Suprapubic skin (tissue), 4 donors: ENCODE data around the gene DENND4C. TPM values are rescaled to one million over a fixed set of nuclear protein-coding genes. Genes with fewer than 3 reads are reported as not detected.

Experiments
- DNase-seq, 2 donors: peaks; one replicate each; pipeline ENCODE4 v3.0.0-alpha.2; 2019; ENCODE audit warnings: low spot score in 2 of 2
- H3K27ac ChIP-seq: fragments of 200-600 bp; sonication (generic); one replicate; pipeline ENCODE4 v1.5.1; 2019
- H3K27me3 ChIP-seq: fragments of 200-600 bp; sonication (generic); one replicate; pipeline ENCODE4 v1.5.1; 2019
- H3K36me3 ChIP-seq: fragments of 200-600 bp; sonication (generic); one replicate; pipeline ENCODE4 v1.5.1; 2019
- H3K4me1 ChIP-seq: fragments of 200-600 bp; sonication (generic); one replicate; pipeline ENCODE4 v1.5.1; 2019
- H3K4me3 ChIP-seq: fragments of 200-600 bp; sonication (generic); one replicate; pipeline ENCODE4 v1.5.1; 2019; ENCODE audit warnings: mild to moderate bottlenecking
- H3K9me3 ChIP-seq: fragments of 200-600 bp; sonication (generic); one replicate; pipeline ENCODE4 v1.5.1; 2019
- CTCF ChIP-seq, 2 donors: fragments of 200-600 bp in 1 of 2; fragments of 450-650 bp in 1 of 2; sonication (generic) in 1 of 2; IDR thresholded peaks; one replicate each; pipeline ENCODE4 v1.5.1; 2016 to 2019; ENCODE audit warnings: antibody characterized with exemption in 2 of 2, mild to moderate bottlenecking in 1 of 2, moderate library complexity in 1 of 2
- EP300 ChIP-seq: sonication (generic); formaldehyde crosslinking; IDR thresholded peaks from one replicate; pipeline ENCODE4 v1.6.1; 2017; ENCODE audit warnings: antibody characterized with exemption
- POLR2A ChIP-seq, 2 donors: fragments of 450-650 bp; IDR thresholded peaks; one replicate each; pipeline ENCODE4 v1.6.1; 2017; ENCODE audit warnings: antibody characterized with exemption in 2 of 2, mild to moderate bottlenecking in 2 of 2, moderate library complexity in 2 of 2
- POLR2AphosphoS5 ChIP-seq, 3 donors: sonication (generic); formaldehyde crosslinking; IDR thresholded peaks; one replicate each; pipeline ENCODE4 v1.6.1; 2017; ENCODE audit warnings: antibody characterized with exemption in 3 of 3
- WGBS: methylation state at CpG from one replicate; pipeline ENCODE4 v1.1.5; 2018; 5-methylcytosine and 5-hydroxymethylcytosine counted together
- total RNA-seq, 4 donors: library from RNA; depleted of rRNA; stranded (reverse); fragments of >200 nt; gene quantifications; one replicate each; pipeline ENCODE4 v1.1.0, GENCODE V29; 2016

The DENND4C gene
- total RNA-seq, 4 donors from 2014 or later = 69.0 to 211 (median 94.8) TPM

- Histone ChIP-seq H3K27me3 (no peaks in the 10 kb centered on the region), H3K9me3 (no peaks in the 10 kb centered on the region), H3K27ac (no peak overlapping the region), H3K4me3 (no peak overlapping the region), H3K36me3 (peaks cover 68% of the 10 kb centered on the region), H3K4me1 (no peaks in the 10 kb centered on the region)
- 91% methylated on average over 1 of the region's 1 CpG for WGBS
- TF ChIP-seq POLR2AphosphoS5 (IDR thresholded peaks at IDR 0.05) = no peak
- no peak for TF ChIP-seq EP300
- no peak for DNase-seq
Observed at GRCh38 chr9:19303216-19303615, 72.7 kb downstream of the DENND4C start.

DNA sequence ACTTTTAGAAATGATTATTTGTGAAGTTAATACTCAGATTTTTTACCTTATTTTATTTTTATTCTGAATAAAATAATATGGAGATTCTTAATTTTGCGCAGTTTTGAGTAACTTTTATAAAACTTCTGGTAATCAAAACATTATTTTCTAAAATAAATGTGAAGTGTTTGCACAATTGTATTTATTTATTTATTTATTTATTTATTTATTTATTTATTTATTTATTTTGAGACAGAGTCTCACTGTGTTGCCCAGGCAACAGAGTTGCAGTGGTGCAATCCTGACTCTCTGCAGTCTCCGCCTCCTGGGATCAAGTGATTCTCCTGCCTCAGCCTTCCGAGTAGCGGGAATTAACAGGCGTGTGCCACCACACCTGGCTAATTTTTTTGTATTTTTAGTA lies 76.1 kb downstream of the DENND4C start:
- H3K4me1 ChIP-seq = no peaks in the 10 kb centered on the region
- WGBS = 96% methylated on average over 5 of the region's 5 CpGs
- no peak overlapping the region for H3K4me3 ChIP-seq
- no peak overlapping the region for H3K27ac ChIP-seq
- TF ChIP-seq EP300 (no peak), POLR2AphosphoS5 (IDR thresholded peaks at IDR 0.05) (no peak)
- H3K27me3 ChIP-seq = no peaks in the 10 kb centered on the region
- no peak for DNase-seq
- H3K36me3 ChIP-seq = peaks cover 39% of the 10 kb centered on the region
- no peaks in the 10 kb centered on the region for H3K9me3 ChIP-seq

DNA sequence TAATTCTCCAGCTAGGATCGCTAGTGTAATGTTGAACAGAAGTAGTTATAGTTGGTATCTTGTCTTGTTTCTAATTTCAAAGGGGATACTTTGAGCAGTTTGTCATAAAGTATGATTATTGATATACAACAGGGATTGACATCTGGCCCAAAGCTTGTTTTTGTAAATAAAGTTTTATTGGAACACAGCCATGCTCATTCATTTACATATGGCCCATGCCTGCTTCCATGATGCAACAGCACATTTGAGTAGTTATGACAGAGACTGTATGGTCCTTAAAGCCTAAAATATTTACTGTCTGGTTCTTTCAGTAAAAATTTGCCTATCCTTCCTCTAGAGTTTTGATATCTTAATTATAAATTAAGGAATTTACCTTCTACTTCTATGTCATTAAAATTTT lies 79.8 kb downstream of the DENND4C start:
- H3K4me3 ChIP-seq = no peak overlapping the region
- no peaks in the 10 kb centered on the region for H3K27me3 ChIP-seq
- DNase-seq = no peak
- H3K36me3 ChIP-seq = peaks cover 15% of the 10 kb centered on the region
- WGBS = 98% methylated on average over 1 of the region's 1 CpG
- H3K9me3 ChIP-seq = no peaks in the 10 kb centered on the region
- H3K4me1 ChIP-seq = no peaks in the 10 kb centered on the region
- H3K27ac ChIP-seq = no peak overlapping the region
- TF ChIP-seq CTCF (IDR thresholded peaks at IDR 0.05) (no peak), POLR2A (IDR thresholded peaks at IDR 0.05) (no peak), EP300 (no peak), POLR2AphosphoS5 (IDR thresholded peaks at IDR 0.05) (no peak)

- Histone ChIP-seq H3K4me1 (no peaks in the 10 kb centered on the region), H3K36me3 (peaks cover 27% of the 10 kb centered on the region), H3K4me3 (no peak overlapping the region), H3K9me3 (no peaks in the 10 kb centered on the region), H3K27ac (no peak overlapping the region), H3K27me3 (no peaks in the 10 kb centered on the region)
- no peak for DNase-seq
- TF ChIP-seq POLR2A (IDR thresholded peaks at IDR 0.05) = no peak
- no peak for TF ChIP-seq EP300
- no peak for TF ChIP-seq CTCF (IDR thresholded peaks at IDR 0.05)
- no peak for TF ChIP-seq POLR2AphosphoS5 (IDR thresholded peaks at IDR 0.05)
- 55% methylated on average over 3 of the region's 3 CpGs for WGBS
Observed at GRCh38 chr9:19313573-19313972, 83.1 kb downstream of the DENND4C start.

DNA sequence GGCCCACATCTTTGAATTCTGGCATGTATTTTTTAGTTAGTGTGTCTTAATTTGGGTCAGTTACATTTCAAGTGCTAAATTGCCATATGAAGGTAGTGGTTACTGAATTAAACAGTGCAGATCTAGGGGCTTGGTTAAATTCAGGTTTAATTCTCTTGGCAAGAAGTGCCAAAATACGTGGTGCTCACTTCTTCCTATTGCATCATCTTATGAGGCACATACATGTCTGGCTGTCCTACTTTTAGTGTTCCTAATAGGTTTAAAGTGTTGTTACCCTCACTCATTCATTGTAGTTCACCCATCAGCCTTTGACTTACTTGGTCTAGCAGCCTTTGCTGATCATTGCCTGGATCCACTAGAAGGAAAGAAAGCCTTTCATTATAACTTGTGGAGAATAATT lies 90.0 kb downstream of the DENND4C start:
- no peak for TF ChIP-seq EP300
- no peak for TF ChIP-seq POLR2AphosphoS5 (IDR thresholded peaks at IDR 0.05)
- TF ChIP-seq POLR2A (IDR thresholded peaks at IDR 0.05) = no peak
- TF ChIP-seq CTCF (IDR thresholded peaks at IDR 0.05) = no peak
- WGBS = 33% methylated on average over 1 of the region's 1 CpG
- H3K36me3 ChIP-seq = peaks cover 48% of the 10 kb centered on the region

DNA sequence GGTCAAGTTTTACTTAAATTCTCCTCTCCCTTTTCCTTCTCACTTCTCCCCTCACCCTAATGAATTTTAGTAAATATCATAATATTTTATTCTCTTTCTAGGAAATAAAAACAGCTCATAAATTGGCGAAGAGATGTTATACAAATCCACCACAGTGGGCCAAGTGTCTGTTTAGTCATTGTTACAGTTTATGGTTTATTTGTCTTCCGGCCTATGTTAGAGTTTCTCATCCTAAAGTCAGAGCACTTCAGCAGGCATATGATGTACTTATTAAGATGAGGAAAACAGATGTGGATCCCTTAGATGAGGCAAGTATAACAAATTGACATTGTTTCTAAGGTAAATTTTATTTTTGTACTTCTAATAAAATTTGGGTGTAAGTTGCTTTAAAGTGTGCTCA lies 101.4 kb downstream of the DENND4C start:
- Histone ChIP-seq H3K9me3 (no peaks in the 10 kb centered on the region), H3K4me3 (no peak overlapping the region), H3K36me3 (peaks cover 69% of the 10 kb centered on the region), H3K4me1 (no peaks in the 10 kb centered on the region), H3K27ac (no peak overlapping the region), H3K27me3 (no peaks in the 10 kb centered on the region)
- TF ChIP-seq POLR2AphosphoS5 (IDR thresholded peaks at IDR 0.05) (no peak), POLR2A (IDR thresholded peaks at IDR 0.05) (no peak), CTCF (IDR thresholded peaks at IDR 0.05) (no peak), EP300 (no peak)
- DNase-seq = no peak
- 99% methylated on average over 2 of the region's 2 CpGs for WGBS

More for the DNA sequence above, 90.0 kb downstream of the DENND4C start:
- H3K27me3 ChIP-seq = no peaks in the 10 kb centered on the region
- no peak overlapping the region for H3K27ac ChIP-seq
- no peaks in the 10 kb centered on the region for H3K4me1 ChIP-seq
- H3K9me3 ChIP-seq = no peaks in the 10 kb centered on the region
- no peak for DNase-seq
- no peak overlapping the region for H3K4me3 ChIP-seq
